ENCODE data around the gene NTSR1.

The NTSR1 gene

DNA sequence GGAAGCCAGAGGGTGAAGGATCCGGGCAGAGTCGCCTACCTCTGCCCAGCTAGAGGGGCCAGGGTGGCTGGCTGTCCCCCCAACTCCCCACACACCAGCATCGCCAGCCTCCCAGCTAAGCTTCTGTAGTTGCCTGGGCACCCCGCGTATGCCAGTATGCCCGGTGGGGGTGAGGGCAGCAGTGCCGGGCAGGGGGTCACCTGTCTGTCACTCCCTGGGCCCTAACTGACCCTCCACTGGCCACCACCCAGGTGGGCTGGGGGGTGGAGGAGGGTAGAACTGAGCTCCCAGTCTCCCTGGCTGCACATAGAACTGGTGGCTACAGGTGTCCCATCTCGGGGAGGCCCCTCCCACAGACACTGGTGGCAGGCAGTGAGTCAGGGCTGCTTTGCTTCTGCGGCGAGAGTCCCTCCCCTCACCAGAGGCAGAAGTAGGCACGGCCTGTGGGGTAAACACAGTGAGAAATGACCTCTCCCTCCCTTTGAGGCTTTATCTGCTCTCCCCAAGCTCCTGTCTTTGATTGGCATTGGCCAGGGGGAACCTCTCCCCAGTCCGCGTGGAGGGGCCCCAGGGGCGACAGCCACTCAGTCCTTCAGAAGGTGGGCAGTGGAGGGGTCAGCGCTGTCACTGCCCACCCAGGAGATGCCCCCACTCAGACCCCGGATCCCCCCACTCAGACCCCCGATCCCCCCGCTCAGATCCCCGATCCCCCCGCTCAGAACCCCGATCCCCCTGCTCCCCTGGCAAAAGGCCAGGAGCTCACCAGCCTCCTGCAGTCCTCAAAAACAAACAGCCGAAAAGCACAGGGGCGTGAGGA, 2.5 kb downstream of the NTSR1 start:
- no peak for DNase-seq

DNA sequence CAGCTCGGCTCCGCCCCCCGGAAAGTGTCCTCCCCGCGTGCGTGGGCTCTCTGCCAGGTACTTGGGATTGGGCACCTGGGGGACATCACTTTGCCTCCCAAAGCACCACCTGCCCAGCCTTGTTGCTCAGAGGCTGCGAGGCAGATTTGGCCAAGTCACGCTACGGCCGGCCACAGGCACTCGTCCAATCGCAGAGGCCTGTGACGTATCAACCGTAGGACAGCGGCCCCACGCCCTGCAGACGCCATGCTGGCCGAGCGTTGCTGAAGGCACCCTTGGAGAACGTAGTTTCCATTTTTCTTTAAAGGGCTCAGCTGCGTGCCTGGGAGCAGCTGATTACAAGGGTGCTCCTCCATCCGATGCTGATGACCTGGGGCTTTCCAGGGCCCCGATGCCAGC, 3.1 kb downstream of the NTSR1 start:
- DNase-seq, result peak; percentile 58

DNA sequence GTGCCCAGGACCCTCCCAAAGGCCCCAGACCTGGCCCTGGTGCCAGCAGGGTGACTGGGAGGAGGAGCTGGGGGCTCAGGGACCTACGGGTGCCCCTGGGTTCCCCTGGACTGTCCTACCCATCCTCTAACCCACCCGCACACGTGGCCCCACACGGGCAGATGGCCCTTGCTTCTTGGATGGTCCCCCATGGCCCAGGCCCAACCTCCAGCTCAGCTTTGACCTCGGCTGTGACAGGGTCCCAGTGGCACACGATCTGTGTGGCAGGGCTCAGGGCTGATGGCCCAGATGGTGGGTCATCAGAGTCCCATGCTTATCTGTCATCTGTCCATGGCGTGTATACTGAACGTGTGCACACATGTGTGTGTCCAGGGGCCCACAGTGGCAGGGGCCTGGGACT, 4.0 kb downstream of the NTSR1 start:
- no peak for DNase-seq

DNA sequence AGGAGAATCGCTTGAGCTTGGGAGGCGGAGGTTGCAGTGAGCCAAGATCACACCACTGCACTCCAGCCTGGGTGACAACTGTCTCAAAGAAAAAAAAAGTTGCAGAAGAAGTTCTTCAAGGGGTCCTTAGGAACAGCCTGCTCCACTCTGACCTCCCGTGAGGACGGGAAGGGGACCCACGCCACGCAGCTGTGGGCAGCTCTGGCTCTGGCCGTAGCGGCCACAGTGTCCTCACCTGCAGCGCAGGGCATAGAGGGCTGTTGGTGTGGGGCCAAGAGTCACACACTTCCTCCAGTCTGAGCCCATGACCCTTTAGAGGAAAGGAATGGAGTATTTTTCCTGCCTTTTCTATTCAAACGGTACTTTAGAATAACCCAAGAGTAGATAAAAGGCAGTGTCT, 5.4 kb downstream of the NTSR1 start:
- no peak for DNase-seq

DNA sequence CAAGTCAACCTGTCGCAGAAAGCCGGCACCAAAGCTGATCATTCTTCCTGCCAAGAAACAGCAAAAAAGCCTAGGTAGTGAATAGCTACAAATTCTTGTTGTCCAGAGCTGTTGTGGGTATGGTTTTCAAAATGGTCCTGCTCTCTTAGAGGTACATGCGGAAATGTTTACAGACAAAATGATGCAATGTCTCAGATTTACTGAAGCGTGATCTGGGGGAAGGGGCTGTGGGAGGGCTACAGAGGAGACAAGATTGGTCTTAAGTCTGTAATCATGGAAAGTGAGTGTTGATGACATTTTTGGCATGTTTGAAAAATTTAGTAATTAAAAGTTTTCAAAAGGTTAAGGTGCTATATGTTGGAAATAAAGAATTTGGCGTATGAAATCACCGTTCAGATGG, 6.2 kb downstream of the NTSR1 start:
- DNase-seq, result no peak

DNA sequence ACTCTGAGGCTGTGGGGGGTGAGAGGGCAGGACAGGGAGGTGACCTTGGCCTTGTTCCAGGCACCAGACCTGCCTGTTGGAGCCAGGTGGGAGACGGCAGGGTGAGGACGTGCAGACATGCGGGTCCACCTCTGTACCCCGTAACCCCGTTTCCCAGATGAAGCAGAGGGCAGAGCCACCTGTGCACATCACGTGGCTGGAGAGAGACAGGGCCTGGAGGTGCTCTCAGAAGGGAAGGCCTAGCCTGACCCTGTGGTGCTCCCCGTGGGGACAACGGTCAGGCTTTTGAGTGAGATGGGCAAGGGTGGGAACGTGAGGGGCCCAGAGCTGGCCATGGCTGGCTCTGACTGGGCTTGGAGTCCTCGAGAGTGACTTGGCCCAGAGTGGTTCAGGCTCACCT, 6.6 kb downstream of the NTSR1 start:
- no peak for DNase-seq

DNA sequence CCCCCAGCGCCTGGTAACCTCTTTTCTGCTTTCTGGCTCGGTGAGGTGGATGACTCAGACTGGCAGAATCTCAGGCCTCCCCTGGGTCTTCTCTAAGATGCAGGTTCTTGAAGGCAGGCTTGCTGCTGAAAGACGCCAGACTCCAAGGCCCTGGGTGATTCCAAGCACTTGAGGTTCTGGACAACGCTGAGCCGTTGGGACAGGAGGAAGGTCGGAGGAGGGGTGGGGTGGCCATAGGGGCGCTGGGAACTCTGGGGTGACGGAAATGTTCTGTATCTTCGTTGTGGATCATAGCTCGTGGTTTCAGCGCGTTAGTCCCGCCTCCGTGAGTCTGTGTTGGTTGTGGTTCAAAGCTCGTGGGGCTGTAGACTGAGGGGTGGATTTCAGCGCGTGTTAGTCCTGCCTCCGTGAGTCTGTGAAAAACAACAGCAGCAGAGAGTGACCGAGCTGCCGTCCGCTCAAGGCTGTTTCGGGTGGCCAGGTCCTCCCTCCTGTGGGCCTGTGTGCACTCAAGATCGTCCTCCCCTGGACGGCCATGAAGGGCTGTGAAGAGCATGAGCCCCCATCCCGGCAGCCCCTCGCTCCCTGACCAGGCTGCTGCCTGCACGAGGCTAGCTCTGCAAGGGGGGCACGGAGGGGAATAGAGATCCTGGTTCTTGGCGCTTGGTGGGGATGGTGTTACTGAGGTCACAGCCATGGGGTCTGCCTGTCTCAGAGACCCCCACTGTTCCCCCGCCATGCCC, 7.7 kb downstream of the NTSR1 start:
- DNase-seq, result no peak

DNA sequence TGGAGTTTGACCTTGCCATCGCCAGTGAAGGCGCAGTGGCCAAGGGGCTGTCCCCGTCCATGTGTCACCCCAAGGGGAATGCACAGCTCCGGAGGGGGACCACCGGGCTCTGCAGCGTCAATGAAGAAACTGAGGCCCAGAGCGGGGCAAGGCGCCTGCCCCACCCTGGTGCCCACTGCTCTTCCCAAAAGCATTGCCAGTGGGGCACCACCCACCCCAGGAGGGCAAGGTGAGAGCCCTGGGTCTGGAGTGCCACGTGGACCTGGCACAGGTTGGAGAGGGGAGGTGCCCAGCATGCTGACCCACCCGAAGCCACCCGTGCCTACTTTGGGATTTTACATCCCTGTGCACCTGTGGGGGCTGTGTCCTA, 8.3 kb downstream of the NTSR1 start:
- no peak for DNase-seq

DNA sequence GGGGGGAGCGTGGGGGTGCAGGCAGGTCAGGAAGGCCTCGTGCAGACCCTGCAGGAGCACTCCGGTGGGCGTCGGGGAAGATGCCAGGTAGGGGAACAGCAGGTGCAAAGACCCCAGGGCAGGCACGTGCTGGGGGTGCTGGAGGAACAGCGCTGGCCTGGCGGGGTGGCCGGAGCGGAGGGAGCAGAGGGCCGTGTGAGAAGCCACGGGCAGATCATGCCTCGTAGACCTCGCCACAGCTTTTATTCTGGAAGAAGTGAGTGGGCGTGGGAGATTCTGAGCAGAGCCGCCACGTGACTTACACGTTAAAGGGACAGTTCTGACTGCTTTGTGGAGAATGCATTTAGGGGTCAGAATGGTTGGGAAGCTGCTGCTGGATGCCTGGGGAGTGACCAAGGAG, 9.3 kb downstream of the NTSR1 start:
- no peak for DNase-seq

DNA sequence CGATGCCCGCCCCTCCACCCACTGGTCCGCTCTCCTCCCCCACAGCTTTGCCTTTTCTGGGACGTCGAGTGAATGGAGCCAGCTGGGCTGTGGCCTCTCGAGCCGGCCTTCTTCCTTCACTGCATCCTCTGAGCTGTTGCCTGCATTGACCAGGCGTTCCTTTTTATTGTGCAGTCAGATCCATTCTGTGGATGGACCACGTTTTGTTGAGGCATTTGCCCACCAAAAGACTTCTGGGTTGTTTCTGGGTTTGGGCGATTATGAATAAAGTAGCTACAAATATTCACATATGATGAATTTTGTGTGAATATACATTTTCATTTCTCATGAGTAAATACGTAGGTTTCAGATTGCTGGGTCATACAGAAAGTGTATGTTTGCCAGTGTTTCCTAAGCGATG, 9.9 kb downstream of the NTSR1 start:
- no peak for DNase-seq

DNA sequence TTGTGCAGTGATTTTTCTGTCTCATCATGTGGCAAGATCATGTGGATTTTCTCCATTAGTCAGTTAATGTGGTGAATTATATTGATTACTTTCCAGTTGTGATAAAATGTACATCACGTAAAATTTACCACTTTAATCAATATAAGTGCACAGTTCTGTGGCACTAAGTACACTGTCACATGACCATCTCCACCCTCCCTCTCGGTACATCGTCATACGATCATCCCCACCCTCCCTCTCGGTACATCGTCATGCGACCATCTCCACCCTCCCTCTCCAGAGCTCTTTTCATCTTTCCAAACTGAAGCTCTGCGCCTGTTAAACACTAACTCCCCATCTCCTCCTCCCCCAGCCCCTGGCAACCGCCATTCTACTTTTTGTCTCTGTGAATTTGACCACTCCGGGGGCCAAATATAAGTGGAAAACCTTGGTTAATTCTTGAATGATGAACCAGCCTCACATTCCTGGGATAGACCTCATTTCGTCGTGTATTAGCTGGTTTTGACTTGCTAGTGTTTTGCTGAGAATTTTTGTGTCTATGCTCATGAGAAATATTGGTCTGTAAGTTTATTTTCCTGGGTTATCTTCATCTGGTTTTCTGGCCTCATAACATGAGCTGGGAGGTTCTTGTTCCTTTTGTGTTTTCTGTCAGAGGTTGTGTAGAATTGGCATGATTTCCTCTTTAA, 10.8 kb downstream of the NTSR1 start:
- no peak for DNase-seq

DNA sequence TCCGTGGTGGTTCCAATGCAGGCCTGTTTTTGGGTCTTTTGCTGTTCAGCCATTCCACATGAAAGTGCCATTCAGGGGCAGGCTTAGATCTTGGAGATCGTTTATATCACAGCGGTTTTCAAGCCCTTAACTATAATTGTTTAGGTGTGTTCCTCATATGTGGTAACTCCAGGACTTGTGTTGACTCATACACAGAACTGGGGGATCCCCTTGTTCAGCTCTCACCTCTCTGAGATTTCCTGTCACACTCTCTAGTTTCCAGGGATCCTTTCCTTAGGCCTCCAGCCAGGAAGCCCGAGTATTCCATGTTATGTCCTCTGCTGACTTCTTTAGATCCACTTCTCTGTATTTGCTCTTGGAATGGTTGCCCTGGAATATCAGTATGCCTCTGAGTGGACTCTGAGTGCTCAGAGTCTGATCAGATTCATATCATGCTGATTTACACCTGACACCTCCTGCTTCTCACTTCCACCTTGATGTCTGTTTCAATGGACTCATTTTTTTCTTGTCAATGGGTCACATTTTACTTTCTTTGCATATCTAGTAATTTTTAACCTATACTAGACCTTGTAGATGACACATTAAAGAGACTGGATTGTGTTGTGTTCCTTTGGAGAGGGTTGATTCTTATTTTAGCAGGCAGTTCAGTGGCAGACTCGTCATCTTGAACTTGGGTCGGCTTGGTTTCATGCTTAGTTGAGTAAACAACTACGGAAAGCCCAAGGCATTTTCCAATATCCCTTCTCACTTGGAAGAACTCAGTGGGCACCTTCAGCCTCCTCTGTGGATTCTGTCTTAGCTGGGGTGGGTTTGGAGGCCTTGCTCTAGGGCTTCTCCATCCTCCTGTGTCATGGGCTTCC, 13.1 kb downstream of the NTSR1 start:
- no peak for DNase-seq

DNA sequence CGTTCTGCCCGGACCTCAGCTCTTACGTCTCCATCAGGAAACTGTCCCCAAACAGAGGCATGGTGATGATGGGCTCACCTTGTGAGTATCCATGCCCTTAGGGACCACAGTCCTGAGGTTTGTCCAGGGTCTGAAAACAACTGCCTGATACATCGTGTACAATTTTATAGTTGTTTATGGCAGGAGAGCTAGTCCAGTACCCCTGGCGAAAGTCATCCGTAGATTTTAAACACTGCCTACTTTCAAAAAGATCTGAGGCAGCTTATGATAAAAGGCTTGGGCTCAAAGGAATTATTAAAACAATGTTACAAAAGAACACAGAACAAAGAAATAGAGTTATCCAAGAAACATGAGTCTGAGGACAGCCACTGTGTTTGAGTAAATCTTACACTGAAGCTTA, 14.0 kb downstream of the NTSR1 start:
- no peak for DNase-seq

DNA sequence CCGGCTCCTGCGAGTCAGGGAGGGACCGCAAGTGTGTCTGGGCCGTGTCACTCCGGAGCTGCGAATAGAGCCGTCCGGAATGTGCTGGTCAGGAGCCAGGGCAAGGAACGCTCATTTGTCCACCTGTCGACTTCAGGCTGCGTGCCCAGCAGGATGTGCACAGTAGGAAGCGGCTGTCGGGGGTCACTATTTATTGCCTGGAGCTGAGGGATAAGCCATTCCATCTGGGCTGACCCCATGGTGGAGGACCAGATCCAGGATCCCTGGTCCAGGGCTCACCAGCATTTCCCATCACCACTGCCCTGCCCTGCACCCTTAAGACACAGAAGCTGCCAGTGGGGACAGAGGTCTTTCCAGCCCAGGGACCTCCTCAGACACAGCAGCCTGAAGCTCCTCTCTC, 14.7 kb downstream of the NTSR1 start:
- peak; percentile 31 for DNase-seq

DNA sequence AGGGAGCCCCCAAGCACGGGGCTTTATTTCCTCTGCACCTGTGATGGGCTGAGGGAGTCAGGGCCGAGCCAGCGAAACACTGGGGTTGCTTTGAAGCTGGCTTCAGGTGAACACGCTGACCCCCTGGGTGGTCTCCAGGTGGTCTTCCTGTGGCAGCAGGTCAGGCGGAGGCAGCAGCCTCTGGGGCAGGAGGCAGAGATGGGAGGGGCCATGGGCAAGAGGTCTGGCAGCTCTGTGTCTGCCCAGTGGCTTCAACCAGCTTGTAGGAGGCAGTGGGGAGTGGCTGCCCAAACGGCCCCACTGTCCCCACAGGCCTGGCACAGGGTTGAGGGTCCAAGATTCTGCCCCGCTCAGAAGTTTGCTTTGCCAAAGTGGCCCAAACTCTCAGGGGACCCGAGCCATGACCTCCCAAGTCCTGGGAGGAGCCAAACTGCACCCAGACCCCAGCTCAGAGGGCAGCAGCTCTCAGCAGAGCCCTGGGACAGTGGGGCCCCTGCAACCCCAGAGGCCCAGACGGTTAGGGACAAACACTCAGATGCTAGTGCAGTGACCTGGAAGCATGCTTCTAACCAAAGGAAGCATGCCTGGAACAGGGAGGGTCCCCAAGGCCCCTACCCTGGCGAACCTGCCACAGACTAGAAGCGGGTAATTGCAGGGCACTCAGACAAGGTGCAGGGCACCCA, 15.3 kb downstream of the NTSR1 start:
- DNase-seq, result no peak

DNA sequence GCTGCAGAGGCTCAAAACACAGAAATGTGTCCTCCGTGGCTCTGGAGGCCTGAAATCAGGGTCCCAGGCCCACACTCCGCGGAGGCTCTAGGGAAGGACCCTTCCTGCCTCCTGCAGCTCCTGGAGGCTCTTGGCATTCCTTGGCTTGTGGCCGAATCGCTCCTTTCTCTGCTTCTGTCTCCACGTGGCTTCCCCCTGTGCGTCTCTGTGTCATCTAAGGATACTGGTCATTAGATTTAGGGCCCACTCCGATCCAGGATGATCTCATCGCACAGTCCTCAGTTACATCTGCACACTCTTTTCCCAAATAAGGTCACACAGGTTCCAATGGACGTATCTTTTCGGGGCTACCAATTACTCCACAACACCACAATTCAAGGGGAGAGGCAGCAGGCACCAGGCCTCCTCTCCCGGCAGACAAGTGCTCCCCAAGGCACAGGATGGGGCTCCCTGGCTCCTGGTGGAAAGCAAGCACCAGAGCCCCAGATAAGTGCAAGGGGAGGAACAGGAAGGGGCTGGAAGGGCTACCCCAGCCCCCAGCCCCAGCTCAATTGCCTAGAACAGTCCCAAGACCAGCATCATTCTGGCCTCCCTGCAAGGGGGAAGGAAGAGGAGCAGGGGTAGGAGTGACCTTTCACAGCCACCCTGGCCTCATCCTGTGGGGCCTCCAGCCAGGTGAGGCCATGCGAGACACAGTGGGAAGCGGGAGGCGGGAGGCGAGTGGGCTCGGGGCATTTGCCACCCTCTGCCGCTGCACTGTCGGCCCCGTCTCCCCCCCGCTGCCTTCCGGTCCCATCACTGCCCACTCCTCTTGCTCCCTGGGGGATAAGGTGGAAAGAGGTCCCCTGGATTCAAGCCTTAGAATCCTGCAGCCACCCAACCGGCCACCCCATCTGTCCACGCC, 16.3 kb downstream of the NTSR1 start:
- no peak for DNase-seq

DNA sequence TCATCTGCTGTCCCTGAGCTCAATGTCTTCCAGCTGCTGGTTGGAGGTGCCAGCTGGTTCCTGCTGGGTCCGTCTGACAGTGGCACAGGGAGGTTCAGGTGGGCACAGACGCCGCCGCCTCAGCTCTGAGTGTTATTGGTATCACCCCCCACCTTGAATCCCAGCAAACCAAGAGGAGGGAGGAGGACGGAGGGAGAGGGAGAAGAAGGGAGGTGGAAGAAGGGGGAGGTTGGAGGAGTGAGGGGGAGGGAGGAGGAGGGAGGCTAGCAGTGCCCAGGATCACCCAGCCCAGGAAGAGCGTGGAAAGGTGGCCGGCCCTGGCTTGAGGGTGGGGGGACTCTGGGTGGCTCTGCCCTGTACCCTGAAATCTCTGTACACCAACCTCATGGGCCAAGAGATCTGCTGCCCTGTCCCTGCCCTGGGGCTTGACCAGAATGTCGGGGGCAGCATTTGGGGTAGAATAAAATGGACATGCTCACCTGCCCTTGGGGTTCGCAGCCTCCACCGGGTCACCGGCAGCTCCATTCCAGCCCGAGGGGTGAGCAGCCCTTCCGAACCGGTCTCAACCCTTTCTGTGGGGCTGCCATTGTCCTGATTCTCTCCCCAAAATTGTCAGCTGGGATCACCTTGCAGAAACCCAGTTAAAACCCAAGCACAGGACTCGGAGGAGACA, 17.1 kb downstream of the NTSR1 start:
- no peak for DNase-seq

DNA sequence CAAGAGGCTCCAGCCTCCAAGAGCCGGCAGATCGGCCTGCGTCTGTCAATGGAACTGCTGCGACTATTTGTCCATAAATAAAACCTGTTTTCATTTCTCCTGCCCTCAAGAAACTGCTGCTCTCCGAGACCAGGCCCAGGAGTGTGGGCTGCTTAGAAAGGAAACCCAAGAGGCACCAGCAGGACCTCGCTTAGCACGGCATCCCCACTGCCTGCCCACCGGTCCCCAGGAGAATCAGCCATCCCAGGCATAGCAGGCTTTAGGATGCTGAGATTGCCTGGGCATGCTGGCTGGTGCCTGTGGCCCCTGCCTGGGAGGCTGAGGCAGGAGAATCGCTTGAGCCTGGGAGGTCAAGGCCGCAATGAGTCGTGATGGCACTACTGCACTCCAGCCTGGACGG, 17.6 kb downstream of the NTSR1 start:
- DNase-seq, result no peak

DNA sequence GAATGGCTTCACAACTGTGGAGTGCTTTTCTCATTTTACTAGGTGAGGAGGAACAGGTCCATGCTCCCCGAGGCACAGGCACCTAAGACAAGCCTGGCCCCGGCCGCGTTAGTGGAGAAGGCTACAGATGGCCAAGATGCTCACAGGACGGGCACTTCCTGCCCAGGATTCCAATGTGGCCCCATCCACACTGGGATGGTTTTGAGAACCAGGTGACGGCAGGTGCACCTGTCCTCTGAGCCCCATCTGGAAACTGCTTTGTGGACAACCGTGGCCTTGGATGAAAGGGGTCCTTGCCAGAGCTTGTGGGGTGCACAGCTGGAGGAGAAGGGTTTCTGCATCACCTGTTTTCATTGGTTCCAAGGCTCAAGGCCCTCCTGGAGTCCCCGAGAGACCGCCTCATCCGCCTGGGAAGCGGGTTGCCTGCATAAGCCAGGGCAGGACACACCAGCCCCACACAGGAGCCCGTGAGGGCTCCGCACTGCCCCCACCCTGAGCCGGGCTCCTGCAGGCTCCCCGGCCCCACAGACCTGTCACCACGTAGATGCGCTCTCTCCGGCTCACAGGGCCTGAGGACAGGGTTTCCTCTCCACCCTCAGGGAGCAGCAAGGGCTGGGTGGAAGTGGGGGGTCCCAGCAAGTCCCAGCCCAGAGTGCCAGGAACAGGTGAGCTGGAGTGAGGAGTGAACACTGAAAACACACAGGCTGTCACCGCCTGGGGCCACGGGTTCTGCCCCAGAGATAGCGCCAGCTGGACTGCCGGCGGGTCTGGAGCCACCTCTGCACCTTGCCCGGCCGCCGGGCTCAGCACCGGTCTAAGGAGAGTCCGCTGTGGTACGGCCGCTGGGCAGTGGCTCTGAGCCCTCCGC, 18.3 kb downstream of the NTSR1 start:
- no peak for DNase-seq

DNA sequence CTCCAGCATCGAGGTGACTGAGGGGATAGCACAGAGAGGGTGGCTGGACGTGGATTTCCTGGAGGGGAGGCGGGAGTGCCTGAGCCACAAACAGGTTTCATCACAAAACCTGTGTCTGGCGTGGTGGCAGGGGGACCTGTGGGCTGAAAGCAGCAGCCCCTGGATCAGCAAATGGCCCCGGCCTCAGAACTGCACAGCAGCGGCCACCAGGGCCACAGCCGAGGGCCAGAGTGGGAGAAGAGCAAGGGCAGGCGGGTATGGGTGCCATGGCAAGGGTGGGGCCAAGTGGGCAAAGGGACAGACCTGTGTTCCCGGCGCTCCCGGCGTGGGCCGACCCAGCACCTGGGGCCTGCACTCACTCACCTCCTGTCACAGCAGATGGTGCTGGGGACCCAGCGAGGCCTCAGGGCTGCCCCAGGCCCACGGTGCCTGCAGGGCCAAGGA, 19.0 kb downstream of the NTSR1 start:
- no peak for DNase-seq

All from NCI-H69 (cell line).